ENCODE results near the gene PI4K2A.
"Not testable (repeated sequence)": the region's sequence is repeated elsewhere in the genome, so short reads cannot be mapped to it uniquely, and the experiment has no call there.

The PI4K2A gene

GRCh38 chr10:97675222-97675621 is 34.8 kb downstream of the PI4K2A start:
- no peak for DNase-seq (ENCODE audit: low read depth)

GRCh38 chr10:97676770-97677581 is 36.5 kb downstream of the PI4K2A start:
- DNase-seq (ENCODE audit: low read depth), result peak; percentile 17

- DNase-seq (ENCODE audit: low read depth), result no peak
Observed at GRCh38 chr10:97679594-97679993, 39.1 kb downstream of the PI4K2A start.

GRCh38 chr10:97682042-97682441 is 41.6 kb downstream of the PI4K2A start:
- no peak for DNase-seq (ENCODE audit: low read depth)

- no peak for DNase-seq (ENCODE audit: low read depth)
Observed at GRCh38 chr10:97683556-97684367, 43.3 kb downstream of the PI4K2A start.

- DNase-seq (ENCODE audit: low read depth), result not testable (repeated sequence)
Observed at GRCh38 chr10:97684368-97684713, 43.9 kb downstream of the PI4K2A start.

GRCh38 chr10:97684866-97685394 is 44.5 kb downstream of the PI4K2A start:
- DNase-seq (ENCODE audit: low read depth), result no peak

GRCh38 chr10:97685395-97685958 is 45.0 kb downstream of the PI4K2A start:
- no peak for DNase-seq (ENCODE audit: low read depth)

- DNase-seq (ENCODE audit: low read depth), result no peak
Observed at GRCh38 chr10:97686301-97686961, 46.0 kb downstream of the PI4K2A start.

GRCh38 chr10:97686962-97687784 is 46.7 kb downstream of the PI4K2A start, which contains the start of gene AVPI1:
TSS of gene AVPI1 (minus strand) at chr10:97687241. CDS start at chr10:97679905, 7,336 bp downstream.
- peak; percentile 93 for DNase-seq (ENCODE audit: low read depth)

GRCh38 chr10:97687785-97688781 is 47.6 kb downstream of the PI4K2A start:
- no peak for DNase-seq (ENCODE audit: low read depth)

- DNase-seq (ENCODE audit: low read depth), result no peak
Observed at GRCh38 chr10:97689559-97690020, 49.1 kb downstream of the PI4K2A start.

- DNase-seq (ENCODE audit: low read depth), result no peak
Observed at GRCh38 chr10:97690133-97690532, 49.7 kb downstream of the PI4K2A start.

GRCh38 chr10:97698072-97698655 is 57.7 kb downstream of the PI4K2A start:
- DNase-seq (ENCODE audit: low read depth), result not testable (repeated sequence)

GRCh38 chr10:97701438-97702069 is 61.1 kb downstream of the PI4K2A start:
- no peak for DNase-seq (ENCODE audit: low read depth)

GRCh38 chr10:97703398-97704067 is 63.1 kb downstream of the PI4K2A start:
- no peak for DNase-seq (ENCODE audit: low read depth)

- DNase-seq (ENCODE audit: low read depth), result no peak
Observed at GRCh38 chr10:97704341-97704740, 63.9 kb downstream of the PI4K2A start.

GRCh38 chr10:97705006-97705670 is 64.7 kb downstream of the PI4K2A start:
- no peak for DNase-seq (ENCODE audit: low read depth)
